ENCODE results near the gene NCDN.
A peak's percentile ranks its signal among the peaks of the same experiment; 100 is the strongest.
"Not testable (repeated sequence)": the region's sequence is repeated elsewhere in the genome, so short reads cannot be mapped to it uniquely, and the experiment has no call there.

NCDN gene

DNA sequence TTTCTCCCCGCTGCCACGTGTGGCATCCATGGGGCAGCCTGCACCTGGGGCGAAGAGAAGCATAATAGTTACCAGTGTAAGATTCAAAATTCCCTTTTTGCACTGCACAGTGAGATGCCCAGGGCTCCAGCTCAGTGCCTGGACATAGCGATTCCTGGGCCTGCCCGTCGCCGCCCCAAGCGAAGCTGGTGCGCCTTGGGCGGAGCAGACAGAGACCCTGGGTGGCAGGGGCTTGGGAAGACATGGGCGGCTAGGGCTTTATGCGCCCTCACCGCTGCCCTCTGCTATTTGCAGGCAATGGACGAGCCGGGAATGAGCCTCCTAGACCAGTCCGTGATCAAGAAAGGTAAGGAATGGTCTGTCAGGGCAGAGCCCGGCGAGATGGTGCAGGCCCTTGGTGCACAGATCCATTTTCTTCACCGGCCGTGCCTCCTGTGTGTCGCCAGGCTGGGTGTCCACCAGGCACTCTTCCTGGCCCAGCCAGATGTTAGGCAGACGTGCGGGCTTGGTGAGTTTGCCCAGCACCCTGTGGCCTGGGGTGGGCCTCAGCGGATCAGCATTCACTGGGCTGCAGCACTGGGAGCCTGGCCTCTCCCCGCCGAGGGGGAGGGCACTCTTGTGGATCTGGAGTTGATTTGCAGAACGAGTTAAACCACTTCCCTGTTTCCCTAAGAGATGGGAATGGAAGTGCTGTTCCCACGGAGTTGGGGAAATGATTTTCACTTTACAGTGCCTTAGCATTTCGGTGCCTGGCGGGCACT, 17.2 kb downstream of the NCDN start:
- no peaks in the 10 kb centered on the region for H3K36me3 ChIP-seq (ENCODE audit: control insufficient read depth, insufficient read depth, low read length)
- H3K27me3 ChIP-seq (ENCODE audit: control insufficient read depth, insufficient read depth, low read length) = peaks cover 93% of the 10 kb centered on the region
- peak overlapping the region; percentile 28 for H3K4me3 ChIP-seq (ENCODE audit: low read depth, low read length)
- no peak overlapping the region for H3K9ac ChIP-seq (ENCODE audit: low read depth, low read length)
- no peaks in the 10 kb centered on the region for H3K9me3 ChIP-seq (ENCODE audit: control insufficient read depth, insufficient read depth, low read length)
- H3K4me1 ChIP-seq (ENCODE audit: control insufficient read depth, insufficient read depth, low read length) = peaks cover 3% of the 10 kb centered on the region

DNA sequence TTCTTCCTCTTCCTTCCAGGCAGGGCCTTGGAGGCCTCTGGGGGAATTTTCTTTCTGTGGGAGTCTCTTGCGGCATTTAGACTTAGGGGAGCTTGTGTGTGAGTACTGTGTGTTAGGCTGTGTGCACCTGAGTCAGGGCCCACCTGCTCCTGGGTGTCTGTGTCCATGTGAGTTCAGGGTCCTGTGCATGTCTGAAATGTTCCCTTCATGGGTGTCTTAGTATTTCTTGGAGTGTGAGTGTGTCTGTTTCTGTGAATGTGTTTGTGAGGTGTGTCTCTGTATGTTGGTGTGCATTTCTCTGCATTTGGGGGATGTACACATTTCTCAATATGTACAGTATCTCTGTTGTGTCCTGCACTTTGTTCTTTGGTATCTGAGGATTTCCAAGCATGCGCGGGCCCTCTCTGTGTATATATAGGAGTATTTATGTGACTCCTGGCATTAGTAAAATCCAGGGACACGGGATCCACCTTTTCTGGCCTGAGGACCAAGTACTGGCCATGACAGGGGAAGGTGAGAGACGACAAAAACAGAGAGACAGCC, 17.9 kb downstream of the NCDN start:
- no peak overlapping the region for H3K9ac ChIP-seq (ENCODE audit: low read depth, low read length)
- no peaks in the 10 kb centered on the region for H3K36me3 ChIP-seq (ENCODE audit: control insufficient read depth, insufficient read depth, low read length)
- peaks cover 86% of the 10 kb centered on the region for H3K27me3 ChIP-seq (ENCODE audit: control insufficient read depth, insufficient read depth, low read length)
- H3K9me3 ChIP-seq (ENCODE audit: control insufficient read depth, insufficient read depth, low read length) = no peaks in the 10 kb centered on the region
- H3K4me1 ChIP-seq (ENCODE audit: control insufficient read depth, insufficient read depth, low read length) = peaks cover 3% of the 10 kb centered on the region
- H3K4me3 ChIP-seq (ENCODE audit: low read depth, low read length) = peak overlapping the region; percentile 28

DNA sequence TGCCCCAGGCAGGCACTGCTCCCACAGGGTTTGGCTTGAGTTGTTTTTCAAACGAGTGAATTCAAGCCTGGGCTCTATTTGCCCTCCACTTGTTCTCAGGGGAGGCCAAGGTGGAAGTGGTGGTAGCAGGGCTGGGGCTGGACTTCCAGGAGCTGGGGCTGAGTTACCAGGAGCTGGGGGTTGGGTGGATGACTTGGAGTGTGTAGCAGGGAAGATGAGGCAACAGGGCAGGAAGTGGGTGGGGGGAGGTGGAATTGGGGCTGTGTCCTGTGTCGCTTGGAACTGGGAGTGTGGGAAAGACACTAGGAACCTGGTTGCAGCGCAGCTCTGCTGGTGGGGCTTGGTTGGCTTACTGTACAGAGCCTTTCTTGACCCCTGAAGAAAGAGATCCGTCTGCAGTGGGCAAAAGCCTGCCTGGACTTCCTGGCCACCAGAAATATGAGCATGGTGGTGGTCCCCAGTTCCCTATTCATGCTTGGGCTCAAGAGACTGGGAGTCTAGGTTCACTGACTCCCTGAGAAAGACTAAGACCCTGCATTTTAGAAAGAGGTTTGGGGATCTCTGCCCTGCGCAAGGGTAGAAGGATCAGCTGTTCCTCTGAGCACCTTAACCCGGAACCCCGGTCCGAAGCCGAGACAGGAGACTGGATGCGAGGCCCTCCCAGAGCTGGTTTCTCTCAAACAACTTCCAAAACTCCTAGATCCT, 18.6 kb downstream of the NCDN start:
- Histone ChIP-seq H3K9ac (ENCODE audit: low read depth, low read length) (no peak overlapping the region), H3K4me3 (ENCODE audit: low read depth, low read length) (peak overlapping the region; percentile 43), H3K36me3 (ENCODE audit: control insufficient read depth, insufficient read depth, low read length) (no peaks in the 10 kb centered on the region), H3K9me3 (ENCODE audit: control insufficient read depth, insufficient read depth, low read length) (no peaks in the 10 kb centered on the region), H3K4me1 (ENCODE audit: control insufficient read depth, insufficient read depth, low read length) (peaks cover 3% of the 10 kb centered on the region), H3K27me3 (ENCODE audit: control insufficient read depth, insufficient read depth, low read length) (peaks cover 83% of the 10 kb centered on the region)

DNA sequence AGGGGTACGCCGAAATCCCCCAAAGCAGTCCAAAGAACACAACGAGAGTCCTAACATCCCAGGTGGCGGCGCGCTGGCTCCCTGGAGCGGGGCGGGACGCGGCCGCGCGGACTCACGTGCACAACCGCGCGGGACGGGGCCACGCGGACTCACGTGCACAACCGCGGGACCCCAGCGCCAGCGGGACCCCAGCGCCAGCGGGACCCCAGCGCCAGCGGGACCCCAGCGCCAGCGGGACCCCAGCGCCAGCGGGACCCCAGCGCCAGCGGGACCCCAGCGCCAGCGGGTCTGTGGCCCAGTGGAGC, 19.1 kb downstream of the NCDN start:
- not testable (repeated sequence) for H3K9ac ChIP-seq (ENCODE audit: low read depth, low read length); H3K36me3 ChIP-seq (ENCODE audit: control insufficient read depth, insufficient read depth, low read length); H3K9me3 ChIP-seq (ENCODE audit: control insufficient read depth, insufficient read depth, low read length); H3K4me1 ChIP-seq (ENCODE audit: control insufficient read depth, insufficient read depth, low read length)
- Histone ChIP-seq H3K4me3 (ENCODE audit: low read depth, low read length) (peak overlapping the region; percentile 76), H3K27me3 (ENCODE audit: control insufficient read depth, insufficient read depth, low read length) (peaks cover 80% of the 10 kb centered on the region)

DNA sequence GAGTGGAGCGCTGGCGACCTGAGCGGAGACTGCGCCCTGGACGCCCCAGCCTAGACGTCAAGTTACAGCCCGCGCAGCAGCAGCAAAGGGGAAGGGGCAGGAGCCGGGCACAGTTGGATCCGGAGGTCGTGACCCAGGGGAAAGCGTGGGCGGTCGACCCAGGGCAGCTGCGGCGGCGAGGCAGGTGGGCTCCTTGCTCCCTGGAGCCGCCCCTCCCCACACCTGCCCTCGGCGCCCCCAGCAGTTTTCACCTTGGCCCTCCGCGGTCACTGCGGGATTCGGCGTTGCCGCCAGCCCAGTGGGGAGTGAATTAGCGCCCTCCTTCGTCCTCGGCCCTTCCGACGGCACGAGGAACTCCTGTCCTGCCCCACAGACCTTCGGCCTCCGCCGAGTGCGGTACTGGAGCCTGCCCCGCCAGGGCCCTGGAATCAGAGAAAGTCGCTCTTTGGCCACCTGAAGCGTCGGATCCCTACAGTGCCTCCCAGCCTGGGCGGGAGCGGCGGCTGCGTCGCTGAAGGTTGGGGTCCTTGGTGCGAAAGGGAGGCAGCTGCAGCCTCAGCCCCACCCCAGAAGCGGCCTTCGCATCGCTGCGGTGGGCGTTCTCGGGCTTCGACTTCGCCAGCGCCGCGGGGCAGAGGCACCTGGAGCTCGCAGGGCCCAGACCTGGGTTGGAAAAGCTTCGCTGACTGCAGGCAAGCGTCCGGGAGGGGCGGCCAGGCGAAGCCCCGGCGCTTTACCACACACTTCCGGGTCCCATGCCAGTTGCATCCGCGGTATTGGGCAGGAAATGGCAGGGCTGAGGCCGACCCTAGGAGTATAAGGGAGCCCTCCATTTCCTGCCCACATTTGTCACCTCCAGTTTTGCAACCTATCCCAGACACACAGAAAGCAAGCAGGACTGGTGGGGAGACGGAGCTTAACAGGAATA, 19.7 kb downstream of the NCDN start:
- Histone ChIP-seq H3K4me1 (ENCODE audit: control insufficient read depth, insufficient read depth, low read length) (peaks cover 3% of the 10 kb centered on the region), H3K27me3 (ENCODE audit: control insufficient read depth, insufficient read depth, low read length) (peaks cover 74% of the 10 kb centered on the region), H3K4me3 (ENCODE audit: low read depth, low read length) (peak overlapping the region; percentile 76), H3K36me3 (ENCODE audit: control insufficient read depth, insufficient read depth, low read length) (no peaks in the 10 kb centered on the region), H3K9me3 (ENCODE audit: control insufficient read depth, insufficient read depth, low read length) (no peaks in the 10 kb centered on the region), H3K9ac (ENCODE audit: low read depth, low read length) (peak overlapping the region; percentile 24)

DNA sequence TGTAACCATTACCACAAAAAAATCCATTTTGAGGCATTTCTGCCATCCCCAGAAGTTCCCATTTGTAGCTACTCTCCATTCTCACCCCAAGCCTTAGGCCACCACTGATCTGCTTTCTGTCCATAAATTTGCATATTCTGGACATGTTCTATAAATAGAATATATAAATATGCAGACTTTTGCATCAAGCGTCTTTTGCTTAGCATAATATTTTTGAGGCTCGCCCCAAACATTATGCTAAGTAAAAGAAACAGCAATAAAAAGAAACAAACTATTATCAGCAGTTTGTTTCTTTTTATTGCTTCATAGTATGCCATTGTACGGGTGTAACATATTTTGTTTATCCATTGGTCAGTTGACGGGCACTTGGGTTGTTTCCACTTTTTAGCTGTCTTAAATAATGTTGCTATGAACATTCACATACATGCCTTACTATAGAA, 23.4 kb downstream of the NCDN start:
- no peaks in the 10 kb centered on the region for H3K36me3 ChIP-seq (ENCODE audit: control insufficient read depth, insufficient read depth, low read length)
- H3K9ac ChIP-seq (ENCODE audit: low read depth, low read length) = no peak overlapping the region
- H3K4me1 ChIP-seq (ENCODE audit: control insufficient read depth, insufficient read depth, low read length) = peaks cover 3% of the 10 kb centered on the region
- H3K27me3 ChIP-seq (ENCODE audit: control insufficient read depth, insufficient read depth, low read length) = peaks cover 38% of the 10 kb centered on the region
- no peak overlapping the region for H3K4me3 ChIP-seq (ENCODE audit: low read depth, low read length)
- H3K9me3 ChIP-seq (ENCODE audit: control insufficient read depth, insufficient read depth, low read length) = no peaks in the 10 kb centered on the region

DNA sequence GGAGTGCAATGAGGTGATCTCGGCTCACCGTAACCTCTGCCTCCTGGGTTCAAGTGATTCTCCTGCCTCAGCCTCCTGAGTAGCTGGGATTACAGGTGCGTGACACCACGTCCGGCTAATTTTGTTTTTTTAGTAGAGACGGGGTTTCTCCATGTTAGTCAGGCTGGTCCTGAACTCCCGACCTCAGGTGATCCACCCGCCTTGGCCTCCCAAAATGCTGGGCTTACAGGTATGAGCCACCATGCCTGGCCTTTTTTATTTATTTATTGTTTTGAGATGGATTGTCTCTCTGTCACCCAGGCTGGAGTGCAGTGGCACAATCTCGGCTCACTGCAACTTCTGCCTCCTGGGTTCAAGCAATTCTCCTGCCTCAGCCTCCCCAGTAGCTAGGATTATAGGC, 24.0 kb downstream of the NCDN start:
- not testable (repeated sequence) for H3K4me3 ChIP-seq (ENCODE audit: low read depth, low read length); H3K9ac ChIP-seq (ENCODE audit: low read depth, low read length); H3K4me1 ChIP-seq (ENCODE audit: control insufficient read depth, insufficient read depth, low read length); H3K36me3 ChIP-seq (ENCODE audit: control insufficient read depth, insufficient read depth, low read length); H3K9me3 ChIP-seq (ENCODE audit: control insufficient read depth, insufficient read depth, low read length)
- peaks cover 31% of the 10 kb centered on the region for H3K27me3 ChIP-seq (ENCODE audit: control insufficient read depth, insufficient read depth, low read length)

DNA sequence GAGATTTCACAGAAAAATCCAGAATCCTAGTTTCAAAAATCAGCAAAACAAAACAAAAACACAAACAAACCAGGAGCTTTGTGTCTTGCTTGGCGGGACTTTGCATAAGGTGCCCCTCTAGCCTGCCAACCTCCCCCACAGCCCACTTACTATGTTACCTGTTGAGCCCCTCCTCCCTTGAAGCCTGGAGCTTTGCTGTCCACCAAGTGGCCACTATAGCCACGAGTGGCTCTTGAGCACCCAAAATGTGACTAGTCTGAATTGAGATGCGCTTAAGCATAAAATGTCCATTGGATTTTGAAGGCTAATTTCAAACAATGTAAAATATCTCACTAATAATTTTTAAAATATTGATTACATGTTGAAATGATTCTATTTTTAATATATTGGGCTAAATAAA, 27.7 kb downstream of the NCDN start:
- Histone ChIP-seq H3K4me3 (ENCODE audit: low read depth, low read length) (no peak overlapping the region), H3K4me1 (ENCODE audit: control insufficient read depth, insufficient read depth, low read length) (no peaks in the 10 kb centered on the region), H3K9ac (ENCODE audit: low read depth, low read length) (no peak overlapping the region), H3K9me3 (ENCODE audit: control insufficient read depth, insufficient read depth, low read length) (no peaks in the 10 kb centered on the region), H3K27me3 (ENCODE audit: control insufficient read depth, insufficient read depth, low read length) (peaks cover 9% of the 10 kb centered on the region), H3K36me3 (ENCODE audit: control insufficient read depth, insufficient read depth, low read length) (no peaks in the 10 kb centered on the region)

DNA sequence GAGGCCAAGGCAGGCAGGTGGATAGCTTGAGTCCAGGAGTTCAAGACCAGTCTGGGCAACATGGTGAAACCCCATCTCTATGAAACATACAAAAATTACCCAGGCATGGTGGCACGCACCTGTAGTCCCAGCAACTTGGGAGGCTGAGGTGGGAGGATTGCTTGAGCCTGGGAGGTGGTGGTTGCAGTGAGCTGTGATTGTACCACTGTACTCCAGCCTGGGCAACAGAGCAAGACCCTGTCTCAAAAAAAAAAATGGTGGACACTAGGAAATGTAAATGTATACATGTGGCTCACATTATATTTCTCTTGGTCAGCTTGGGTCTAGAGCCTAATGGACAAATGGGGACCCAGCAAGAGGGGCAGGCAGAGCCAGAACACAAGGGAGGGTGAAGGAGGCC, 28.2 kb downstream of the NCDN start:
- not testable (repeated sequence) for H3K4me3 ChIP-seq (ENCODE audit: low read depth, low read length); H3K9me3 ChIP-seq (ENCODE audit: control insufficient read depth, insufficient read depth, low read length); H3K9ac ChIP-seq (ENCODE audit: low read depth, low read length); H3K4me1 ChIP-seq (ENCODE audit: control insufficient read depth, insufficient read depth, low read length); H3K27me3 ChIP-seq (ENCODE audit: control insufficient read depth, insufficient read depth, low read length); H3K36me3 ChIP-seq (ENCODE audit: control insufficient read depth, insufficient read depth, low read length)

DNA sequence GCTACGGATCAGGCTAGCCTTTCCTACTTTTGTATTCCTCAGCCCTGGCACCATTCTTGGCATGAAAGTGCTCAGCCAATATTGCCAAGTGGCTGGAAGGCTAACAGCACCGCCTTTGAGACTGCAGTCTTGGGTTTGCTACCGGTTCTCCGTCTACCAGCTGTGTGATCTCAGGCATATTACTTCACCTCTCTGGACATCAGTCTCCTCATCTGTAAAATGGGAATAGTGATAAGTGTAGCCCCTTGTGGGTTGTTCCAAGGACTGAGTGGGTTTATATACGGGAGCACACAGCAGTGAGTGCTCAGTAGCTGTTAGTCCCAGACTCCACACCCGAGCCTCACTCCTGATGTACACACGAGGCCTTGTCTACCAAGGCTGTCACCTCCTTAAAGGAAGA, 29.2 kb downstream of the NCDN start:
- peaks cover 3% of the 10 kb centered on the region for H3K27me3 ChIP-seq (ENCODE audit: control insufficient read depth, insufficient read depth, low read length)
- H3K9ac ChIP-seq (ENCODE audit: low read depth, low read length) = no peak overlapping the region
- H3K4me1 ChIP-seq (ENCODE audit: control insufficient read depth, insufficient read depth, low read length) = no peaks in the 10 kb centered on the region
- no peak overlapping the region for H3K4me3 ChIP-seq (ENCODE audit: low read depth, low read length)
- no peaks in the 10 kb centered on the region for H3K36me3 ChIP-seq (ENCODE audit: control insufficient read depth, insufficient read depth, low read length)
- H3K9me3 ChIP-seq (ENCODE audit: control insufficient read depth, insufficient read depth, low read length) = no peaks in the 10 kb centered on the region

DNA sequence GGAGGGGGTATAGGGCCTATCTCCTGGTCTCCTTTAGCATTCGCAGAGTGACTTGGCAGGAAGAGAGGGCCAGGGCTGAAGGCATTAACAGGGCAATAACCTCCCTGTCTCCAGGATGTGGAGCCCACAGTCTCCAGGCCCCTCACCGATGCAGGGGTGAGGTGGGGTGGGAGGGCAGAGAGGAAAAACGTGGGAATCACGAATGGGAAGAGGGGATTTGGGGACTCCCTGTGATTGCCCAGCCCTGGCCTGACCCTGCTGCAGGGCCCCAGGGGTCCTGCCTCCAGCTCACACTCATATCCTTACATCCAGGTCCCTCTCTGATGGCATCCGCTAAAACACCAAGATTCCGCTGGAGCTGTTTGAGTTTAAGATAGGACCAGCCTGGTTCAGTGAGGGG, 30.1 kb downstream of the NCDN start:
- H3K36me3 ChIP-seq (ENCODE audit: control insufficient read depth, insufficient read depth, low read length) = no peaks in the 10 kb centered on the region
- H3K9me3 ChIP-seq (ENCODE audit: control insufficient read depth, insufficient read depth, low read length) = no peaks in the 10 kb centered on the region
- no peaks in the 10 kb centered on the region for H3K4me1 ChIP-seq (ENCODE audit: control insufficient read depth, insufficient read depth, low read length)
- no peak overlapping the region for H3K4me3 ChIP-seq (ENCODE audit: low read depth, low read length)
- no peak overlapping the region for H3K9ac ChIP-seq (ENCODE audit: low read depth, low read length)
- H3K27me3 ChIP-seq (ENCODE audit: control insufficient read depth, insufficient read depth, low read length) = peaks cover 3% of the 10 kb centered on the region

All from iPS-15b (cell line).